GM18870 (cell line): ENCODE data around the gene TTC38.

Experiments used
- ATAC-seq: cut with Tn5 transposase; IDR thresholded peaks from one replicate; pipeline ENCODE4 v1.9.1; 2021; ENCODE audit warnings: moderate library complexity; ENCODE audit not compliant: unreplicated experiment

TTC38 gene

DNA sequence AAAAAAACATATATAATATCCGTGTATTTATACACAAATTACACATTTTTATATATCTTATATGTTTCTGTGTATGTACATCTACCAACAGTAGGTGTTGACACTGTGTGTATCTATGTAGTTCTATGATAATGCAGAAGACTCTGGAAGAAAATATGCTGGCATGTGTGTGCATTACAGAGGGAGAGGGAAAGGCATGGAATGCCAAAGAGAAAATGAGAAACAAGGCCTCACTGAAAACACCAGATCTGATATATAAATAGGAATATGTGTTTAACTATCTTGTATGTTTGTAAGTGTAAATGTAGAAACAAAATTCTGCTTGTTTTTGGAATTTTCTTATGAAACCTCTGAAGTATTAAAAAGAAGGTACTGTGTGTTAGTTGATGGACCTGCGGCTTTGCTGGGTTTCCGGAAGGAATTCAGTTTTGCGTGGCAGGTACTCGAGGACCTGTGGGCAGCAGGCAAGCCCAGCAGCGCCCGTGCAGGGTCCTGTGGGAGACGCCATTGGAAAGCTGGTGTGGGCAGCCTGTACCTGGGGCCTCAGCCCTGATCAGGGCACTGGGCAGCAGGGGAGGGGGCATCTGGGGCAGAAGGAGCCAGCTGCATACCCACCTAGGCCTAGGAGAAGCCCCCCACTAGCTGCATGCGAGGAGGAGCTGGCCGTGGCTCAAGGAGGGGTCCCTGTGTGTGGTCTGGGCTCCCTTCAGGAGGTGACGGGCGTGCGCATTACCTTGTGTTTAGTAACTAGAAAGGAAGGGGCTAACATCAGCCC is 60.1 kb downstream of the TTC38 start:
- ATAC-seq, result no peak

- no peak for ATAC-seq
Measured at GRCh38 chr22:46328797-46329196, 61.0 kb downstream of the TTC38 start.

DNA sequence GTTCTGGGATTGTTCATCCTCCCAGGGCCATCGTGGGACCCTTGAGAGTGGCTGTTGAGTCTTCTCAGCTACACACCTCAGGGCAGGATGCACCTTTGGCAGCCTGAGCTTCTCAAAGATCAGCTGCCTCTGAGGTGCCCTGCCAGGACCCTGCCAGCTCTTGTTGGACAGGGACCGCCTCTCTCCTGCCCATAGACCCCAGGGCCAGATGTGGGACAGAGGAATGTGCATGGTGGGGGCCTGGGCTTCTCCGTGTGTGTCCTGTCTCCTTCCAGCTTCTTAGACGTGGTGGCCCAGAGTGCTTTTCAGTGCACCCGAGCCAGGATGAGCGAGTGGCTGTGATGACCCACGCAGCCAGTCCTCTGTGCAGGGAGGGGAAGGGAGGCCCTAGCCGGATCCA is 61.8 kb downstream of the TTC38 start:
- no peak for ATAC-seq

- no peak for ATAC-seq
Measured at GRCh38 chr22:46330426-46330825, 62.6 kb downstream of the TTC38 start.

GRCh38 chr22:46331496-46331895 is 63.7 kb downstream of the TTC38 start:
- no peak for ATAC-seq

- no peak for ATAC-seq
Measured at GRCh38 chr22:46335201-46336118, 67.7 kb downstream of the TTC38 start, which contains the start of gene TRMU. TSS of gene TRMU (plus strand) at chr22:46335714. CDS start at chr22:46335765, 51 bp downstream.

GRCh38 chr22:46336119-46337078 is 68.6 kb downstream of the TTC38 start:
- no peak for ATAC-seq

GRCh38 chr22:46337870-46338269 is 70.1 kb downstream of the TTC38 start:
- no peak for ATAC-seq

- ATAC-seq, result no peak
Measured at GRCh38 chr22:46338636-46339035, 70.8 kb downstream of the TTC38 start.

- no peak for ATAC-seq
Measured at GRCh38 chr22:46339956-46340355, 72.1 kb downstream of the TTC38 start.

- ATAC-seq, result no peak
Measured at GRCh38 chr22:46340676-46341075, 72.9 kb downstream of the TTC38 start.
